ENCODE results near the gene VPS52.

- TF ChIP-seq BHLHE40 (IDR thresholded peaks at IDR 0.05; ENCODE audit: borderline replicate concordance), result no peak
- no peak for TF ChIP-seq SUZ12 (IDR thresholded peaks at IDR 0.05)
- no peak for TF ChIP-seq ZNF384 (IDR thresholded peaks at IDR 0.05)
- TF ChIP-seq FOXA1 (IDR thresholded peaks at IDR 0.05), result no peak
- no peak for TF ChIP-seq ELF4 (IDR thresholded peaks at IDR 0.05)
- TF ChIP-seq FOXM1 (IDR thresholded peaks at IDR 0.05; ENCODE audit: borderline replicate concordance), result no peak
- TF ChIP-seq L3MBTL2 (conservative IDR thresholded peaks at IDR 0.05), result no peak
These were observed 7.6 kb upstream of the VPS52 start for GRCh38 chr6:33279257-33279695.
